GM23338 (cell line): Measurements from ENCODE around the gene LRBA. TPM values are rescaled to one million over a fixed set of nuclear protein-coding genes. Genes with fewer than 3 reads are reported as not detected.

ENCODE experiments used
- ATAC-seq: fragments of 200-7000 bp; cut with Tn5 transposase; 3 replicates; pipeline ENCODE4 v1.9.1; 2020
- DNase-seq: peaks from one replicate; pipeline ENCODE4 v3.0.0-alpha.2; 2015; ENCODE audit warnings: low spot score
- H2AFZ ChIP-seq: fragments of 200-600 bp; sonication (generic); 2 replicates; pipeline ENCODE4 v1.8.0; 2016; ENCODE audit warnings: antibody characterized with exemption, mild to moderate bottlenecking, moderate library complexity
- H3F3A ChIP-seq: fragments of 200-600 bp; sonication (generic); replicated peaks from 2 replicates; pipeline ENCODE4 v1.8.0; 2017; ENCODE audit warnings: antibody characterized with exemption, mixed run types, low read depth
- H3K27ac ChIP-seq: fragments of 200-600 bp; sonication (generic); 2 replicates; pipeline ENCODE4 v1.6.1; 2016; ENCODE audit warnings: low read depth
- H3K27me3 ChIP-seq: fragments of 200-600 bp; sonication (generic); 2 replicates; pipeline ENCODE4 v1.8.0; 2016; ENCODE audit warnings: mild to moderate bottlenecking, mixed run types, moderate library complexity; ENCODE audit not compliant: insufficient read depth
- H3K36me3 ChIP-seq: fragments of 200-600 bp; sonication (generic); 2 replicates; pipeline ENCODE4 v1.8.0; 2016; ENCODE audit warnings: mild to moderate bottlenecking; ENCODE audit not compliant: insufficient read depth
- H3K4me1 ChIP-seq: fragments of 200-600 bp; sonication (generic); 2 replicates; pipeline ENCODE4 v1.8.0; 2016; ENCODE audit warnings: mild to moderate bottlenecking, moderate library complexity; ENCODE audit not compliant: insufficient read depth
- H3K4me2 ChIP-seq: fragments of 200-600 bp; sonication (generic); 2 replicates; pipeline ENCODE4 v1.7.1; 2017; ENCODE audit warnings: mixed run types
- H3K4me3 ChIP-seq: fragments of 200-600 bp; sonication (generic); 2 replicates; pipeline ENCODE4 v1.6.1; 2016; ENCODE audit warnings: mixed run types
- H3K79me2 ChIP-seq: fragments of 200-600 bp; sonication (generic); replicated peaks from 2 replicates; pipeline ENCODE4 v1.8.0; 2017; ENCODE audit warnings: mild to moderate bottlenecking; ENCODE audit not compliant: insufficient read depth
- H3K9me2 ChIP-seq: fragments of 200-600 bp; sonication (generic); 2 replicates; pipeline ENCODE4 v1.8.0; 2017; ENCODE audit not compliant: insufficient read depth
- H4K20me1 ChIP-seq: fragments of 200-600 bp; sonication (generic); replicated peaks from 2 replicates; pipeline ENCODE4 v1.8.0; 2017; ENCODE audit warnings: mild to moderate bottlenecking; ENCODE audit not compliant: insufficient read depth
- H3K27ac Mint-ChIP-seq: 2 replicates; pipeline ENCODE4 v1.8.0; 2020; ENCODE audit warnings: inconsistent platforms, mild to moderate bottlenecking, moderate library complexity, mixed read lengths
- H3K27me3 Mint-ChIP-seq: 3 replicates; pipeline ENCODE4 v1.8.0; 2022; ENCODE audit warnings: low read depth, mild to moderate bottlenecking, moderate library complexity, mixed read lengths, inconsistent platforms; ENCODE audit not compliant: insufficient read depth, poor library complexity
- H3K36me3 Mint-ChIP-seq: 3 replicates; pipeline ENCODE4 v1.8.0; 2021; ENCODE audit warnings: low read depth, mild to moderate bottlenecking, inconsistent platforms, moderate library complexity, mixed read lengths
- H3K4me1 Mint-ChIP-seq: 3 replicates; pipeline ENCODE4 v1.8.0; 2020; ENCODE audit warnings: mild to moderate bottlenecking, inconsistent platforms, mixed read lengths
- H3K4me3 Mint-ChIP-seq: 3 replicates; pipeline ENCODE4 v1.8.0; 2021; ENCODE audit warnings: moderate library complexity, mild to moderate bottlenecking, inconsistent platforms, mixed read lengths
- H3K9me3 Mint-ChIP-seq: 3 replicates; pipeline ENCODE4 v1.8.0; 2020; ENCODE audit warnings: moderate library complexity, mild to moderate bottlenecking, inconsistent platforms, mixed read lengths
- CREB1 ChIP-seq: fragments of 250-450 bp; sonication (Bioruptor Pico); IDR thresholded peaks from 2 replicates; pipeline ENCODE4 v1.5.0; 2020; ENCODE audit warnings: low read depth, mild to moderate bottlenecking, moderate library complexity
- EZH2 ChIP-seq: fragments of 200-600 bp; sonication (generic); IDR thresholded peaks from one replicate; pipeline ENCODE4 v1.8.0; 2017; ENCODE audit warnings: antibody characterized with exemption, mild to moderate bottlenecking, low read depth; ENCODE audit not compliant: unreplicated experiment
- JUNB ChIP-seq: IDR thresholded peaks from one replicate; pipeline ENCODE4 v1.6.1; 2016; ENCODE audit warnings: antibody characterized with exemption; ENCODE audit not compliant: unreplicated experiment
- POLR2AphosphoS5 ChIP-seq: IDR thresholded peaks from 2 replicates; pipeline ENCODE4 v1.6.1; 2016; ENCODE audit warnings: antibody characterized with exemption, low read depth
- ZNF114 ChIP-seq: fragments of 250-450 bp; sonication (Bioruptor Pico); IDR thresholded peaks from 2 replicates; pipeline ENCODE4 v1.5.0; 2020; ENCODE audit warnings: mild to moderate bottlenecking, moderate library complexity
- ZNF331 ChIP-seq: fragments of 250-450 bp; sonication (Bioruptor Pico); IDR thresholded peaks from 2 replicates; pipeline ENCODE4 v1.5.0; 2020; ENCODE audit warnings: low read depth, mild to moderate bottlenecking, moderate library complexity
- polyA plus RNA-seq: library from polyadenylated mRNA; unstranded; fragments of >200 nt; fragmentation: Nextera tagmentation; extraction: Ambion mirVana; gene quantifications from 2 replicates; pipeline ENCODE4 v1.2.1, GENCODE V29; 2016
- total RNA-seq: library from RNA; depleted of rRNA; stranded (reverse); fragments of >200 nt; shearing (Covaris generic); gene quantifications from 2 replicates; pipeline ENCODE4 v1.2.3, GENCODE V29; 2014
- TF ChIP-seq, protein P1 (sequence below): IDR thresholded peaks from 2 replicates; pipeline ENCODE4 v1.6.1; 2016; ENCODE audit warnings: antibody characterized with exemption
- TF ChIP-seq, protein P2 (sequence below): IDR thresholded peaks from one replicate; pipeline ENCODE4 v1.6.1; 2018; ENCODE audit warnings: antibody characterized with exemption; ENCODE audit not compliant: unreplicated experiment
- TF ChIP-seq, protein P3 (sequence below): fragments of 250-450 bp; sonication (Bioruptor Pico); IDR thresholded peaks from 2 replicates; pipeline ENCODE4 v1.5.0; 2020; ENCODE audit warnings: mild to moderate bottlenecking, moderate library complexity

LRBA gene
- total and polyA plus RNA-seq, 2 experiments from 2014 or later = 23.3 to 126 TPM

DNA sequence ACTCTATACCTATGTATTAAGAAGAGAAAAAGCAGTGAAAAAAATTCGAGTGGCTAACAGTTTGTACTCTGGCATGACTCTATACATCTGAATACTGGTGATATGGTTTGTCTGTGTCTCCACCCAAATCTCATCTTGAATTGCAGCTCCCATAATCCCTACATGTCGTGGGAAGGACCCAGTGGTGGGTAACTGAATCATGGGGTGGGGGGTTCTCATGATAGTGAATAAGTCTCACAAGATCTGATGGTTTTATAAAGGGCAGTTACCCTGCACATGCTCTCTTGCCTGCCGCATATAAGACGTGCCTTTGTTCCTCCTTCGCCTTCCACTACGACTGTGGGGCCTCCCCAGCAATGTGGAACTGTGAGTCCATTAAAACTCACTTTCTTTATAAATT, 70.4 kb downstream of the LRBA start:
- Mint-ChIP-seq H3K4me3 (no peak overlapping the region), H3K9me3 (no peaks in the 10 kb centered on the region), H3K27ac (peak overlapping the region; percentile 67), H3K27me3 (peaks cover 3% of the 10 kb centered on the region), H3K4me1 (peaks cover 14% of the 10 kb centered on the region), H3K36me3 (no peaks in the 10 kb centered on the region)
- Histone ChIP-seq H3F3A (no peaks in the 10 kb centered on the region), H3K4me3 (no peak overlapping the region), H3K4me1 (peaks cover 12% of the 10 kb centered on the region; the same call in 1 of the 2 replicates), H3K27ac (no peak overlapping the region), H3K79me2 (peaks cover 97% of the 10 kb centered on the region), H3K4me2 (no peak overlapping the region), H2AFZ (no peak overlapping the region), H3K36me3 (no peaks in the 10 kb centered on the region), H4K20me1 (peaks cover 9% of the 10 kb centered on the region; the same call in 1 of the 2 replicates), H3K27me3 (no peaks in the 10 kb centered on the region), H3K9me2 (no peaks in the 10 kb centered on the region)
- ATAC-seq (no peak), DNase-seq (no peak)
- TF ChIP-seq ZNF114 (CRISPR knock-in tag) (no peak), EZH2 (no peak), ZNF331 (CRISPR knock-in tag) (no peak)
- TF ChIP-seq, protein P1, sequence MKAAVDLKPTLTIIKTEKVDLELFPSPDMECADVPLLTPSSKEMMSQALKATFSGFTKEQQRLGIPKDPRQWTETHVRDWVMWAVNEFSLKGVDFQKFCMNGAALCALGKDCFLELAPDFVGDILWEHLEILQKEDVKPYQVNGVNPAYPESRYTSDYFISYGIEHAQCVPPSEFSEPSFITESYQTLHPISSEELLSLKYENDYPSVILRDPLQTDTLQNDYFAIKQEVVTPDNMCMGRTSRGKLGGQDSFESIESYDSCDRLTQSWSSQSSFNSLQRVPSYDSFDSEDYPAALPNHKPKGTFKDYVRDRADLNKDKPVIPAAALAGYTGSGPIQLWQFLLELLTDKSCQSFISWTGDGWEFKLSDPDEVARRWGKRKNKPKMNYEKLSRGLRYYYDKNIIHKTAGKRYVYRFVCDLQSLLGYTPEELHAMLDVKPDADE = no peak

DNA sequence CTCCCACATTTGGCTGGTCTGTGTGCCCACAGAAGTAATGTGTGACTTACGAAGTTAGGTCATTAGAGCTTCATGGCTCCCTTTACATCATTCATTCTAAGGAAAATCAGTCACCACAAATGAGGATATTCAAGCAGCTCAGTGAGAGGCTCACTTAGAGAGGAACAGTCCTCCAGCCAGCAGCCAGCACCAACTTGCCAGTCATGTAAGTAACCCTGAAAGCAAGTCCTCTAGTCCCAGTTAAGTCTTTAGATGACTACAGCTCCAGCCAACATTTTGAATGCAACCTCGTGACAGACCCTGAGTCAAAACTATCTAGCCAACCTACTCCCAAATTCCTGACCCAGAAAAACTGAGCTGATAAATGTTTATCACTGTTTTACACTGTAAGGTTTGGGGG, 71.3 kb downstream of the LRBA start:
- Mint-ChIP-seq H3K4me3 (no peak overlapping the region), H3K4me1 (peaks cover 23% of the 10 kb centered on the region), H3K9me3 (no peaks in the 10 kb centered on the region), H3K27me3 (peaks cover 3% of the 10 kb centered on the region), H3K36me3 (no peaks in the 10 kb centered on the region), H3K27ac (0 out of 2 replicates have a peak overlapping the region, but pooled peaks have one; percentile 19)
- Histone ChIP-seq H3K79me2 (peaks cover 95% of the 10 kb centered on the region), H3K9me2 (no peaks in the 10 kb centered on the region), H2AFZ (no peak overlapping the region), H3K4me1 (peaks cover 20% of the 10 kb centered on the region), H3K4me2 (no peak overlapping the region), H4K20me1 (peaks cover 12% of the 10 kb centered on the region; the same call in 1 of the 2 replicates), H3K27me3 (no peaks in the 10 kb centered on the region), H3K27ac (peak overlapping the region; percentile 30; the same call in 1 of the 2 replicates), H3K36me3 (no peaks in the 10 kb centered on the region), H3F3A (no peaks in the 10 kb centered on the region), H3K4me3 (no peak overlapping the region)
- TF ChIP-seq JUNB = no peak
- TF ChIP-seq, protein P2, sequence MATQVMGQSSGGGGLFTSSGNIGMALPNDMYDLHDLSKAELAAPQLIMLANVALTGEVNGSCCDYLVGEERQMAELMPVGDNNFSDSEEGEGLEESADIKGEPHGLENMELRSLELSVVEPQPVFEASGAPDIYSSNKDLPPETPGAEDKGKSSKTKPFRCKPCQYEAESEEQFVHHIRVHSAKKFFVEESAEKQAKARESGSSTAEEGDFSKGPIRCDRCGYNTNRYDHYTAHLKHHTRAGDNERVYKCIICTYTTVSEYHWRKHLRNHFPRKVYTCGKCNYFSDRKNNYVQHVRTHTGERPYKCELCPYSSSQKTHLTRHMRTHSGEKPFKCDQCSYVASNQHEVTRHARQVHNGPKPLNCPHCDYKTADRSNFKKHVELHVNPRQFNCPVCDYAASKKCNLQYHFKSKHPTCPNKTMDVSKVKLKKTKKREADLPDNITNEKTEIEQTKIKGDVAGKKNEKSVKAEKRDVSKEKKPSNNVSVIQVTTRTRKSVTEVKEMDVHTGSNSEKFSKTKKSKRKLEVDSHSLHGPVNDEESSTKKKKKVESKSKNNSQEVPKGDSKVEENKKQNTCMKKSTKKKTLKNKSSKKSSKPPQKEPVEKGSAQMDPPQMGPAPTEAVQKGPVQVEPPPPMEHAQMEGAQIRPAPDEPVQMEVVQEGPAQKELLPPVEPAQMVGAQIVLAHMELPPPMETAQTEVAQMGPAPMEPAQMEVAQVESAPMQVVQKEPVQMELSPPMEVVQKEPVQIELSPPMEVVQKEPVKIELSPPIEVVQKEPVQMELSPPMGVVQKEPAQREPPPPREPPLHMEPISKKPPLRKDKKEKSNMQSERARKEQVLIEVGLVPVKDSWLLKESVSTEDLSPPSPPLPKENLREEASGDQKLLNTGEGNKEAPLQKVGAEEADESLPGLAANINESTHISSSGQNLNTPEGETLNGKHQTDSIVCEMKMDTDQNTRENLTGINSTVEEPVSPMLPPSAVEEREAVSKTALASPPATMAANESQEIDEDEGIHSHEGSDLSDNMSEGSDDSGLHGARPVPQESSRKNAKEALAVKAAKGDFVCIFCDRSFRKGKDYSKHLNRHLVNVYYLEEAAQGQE = no peak
- no peak for TF ChIP-seq ZNF114 (CRISPR knock-in tag)
- TF ChIP-seq POLR2AphosphoS5 = no peak
- TF ChIP-seq, protein P3, sequence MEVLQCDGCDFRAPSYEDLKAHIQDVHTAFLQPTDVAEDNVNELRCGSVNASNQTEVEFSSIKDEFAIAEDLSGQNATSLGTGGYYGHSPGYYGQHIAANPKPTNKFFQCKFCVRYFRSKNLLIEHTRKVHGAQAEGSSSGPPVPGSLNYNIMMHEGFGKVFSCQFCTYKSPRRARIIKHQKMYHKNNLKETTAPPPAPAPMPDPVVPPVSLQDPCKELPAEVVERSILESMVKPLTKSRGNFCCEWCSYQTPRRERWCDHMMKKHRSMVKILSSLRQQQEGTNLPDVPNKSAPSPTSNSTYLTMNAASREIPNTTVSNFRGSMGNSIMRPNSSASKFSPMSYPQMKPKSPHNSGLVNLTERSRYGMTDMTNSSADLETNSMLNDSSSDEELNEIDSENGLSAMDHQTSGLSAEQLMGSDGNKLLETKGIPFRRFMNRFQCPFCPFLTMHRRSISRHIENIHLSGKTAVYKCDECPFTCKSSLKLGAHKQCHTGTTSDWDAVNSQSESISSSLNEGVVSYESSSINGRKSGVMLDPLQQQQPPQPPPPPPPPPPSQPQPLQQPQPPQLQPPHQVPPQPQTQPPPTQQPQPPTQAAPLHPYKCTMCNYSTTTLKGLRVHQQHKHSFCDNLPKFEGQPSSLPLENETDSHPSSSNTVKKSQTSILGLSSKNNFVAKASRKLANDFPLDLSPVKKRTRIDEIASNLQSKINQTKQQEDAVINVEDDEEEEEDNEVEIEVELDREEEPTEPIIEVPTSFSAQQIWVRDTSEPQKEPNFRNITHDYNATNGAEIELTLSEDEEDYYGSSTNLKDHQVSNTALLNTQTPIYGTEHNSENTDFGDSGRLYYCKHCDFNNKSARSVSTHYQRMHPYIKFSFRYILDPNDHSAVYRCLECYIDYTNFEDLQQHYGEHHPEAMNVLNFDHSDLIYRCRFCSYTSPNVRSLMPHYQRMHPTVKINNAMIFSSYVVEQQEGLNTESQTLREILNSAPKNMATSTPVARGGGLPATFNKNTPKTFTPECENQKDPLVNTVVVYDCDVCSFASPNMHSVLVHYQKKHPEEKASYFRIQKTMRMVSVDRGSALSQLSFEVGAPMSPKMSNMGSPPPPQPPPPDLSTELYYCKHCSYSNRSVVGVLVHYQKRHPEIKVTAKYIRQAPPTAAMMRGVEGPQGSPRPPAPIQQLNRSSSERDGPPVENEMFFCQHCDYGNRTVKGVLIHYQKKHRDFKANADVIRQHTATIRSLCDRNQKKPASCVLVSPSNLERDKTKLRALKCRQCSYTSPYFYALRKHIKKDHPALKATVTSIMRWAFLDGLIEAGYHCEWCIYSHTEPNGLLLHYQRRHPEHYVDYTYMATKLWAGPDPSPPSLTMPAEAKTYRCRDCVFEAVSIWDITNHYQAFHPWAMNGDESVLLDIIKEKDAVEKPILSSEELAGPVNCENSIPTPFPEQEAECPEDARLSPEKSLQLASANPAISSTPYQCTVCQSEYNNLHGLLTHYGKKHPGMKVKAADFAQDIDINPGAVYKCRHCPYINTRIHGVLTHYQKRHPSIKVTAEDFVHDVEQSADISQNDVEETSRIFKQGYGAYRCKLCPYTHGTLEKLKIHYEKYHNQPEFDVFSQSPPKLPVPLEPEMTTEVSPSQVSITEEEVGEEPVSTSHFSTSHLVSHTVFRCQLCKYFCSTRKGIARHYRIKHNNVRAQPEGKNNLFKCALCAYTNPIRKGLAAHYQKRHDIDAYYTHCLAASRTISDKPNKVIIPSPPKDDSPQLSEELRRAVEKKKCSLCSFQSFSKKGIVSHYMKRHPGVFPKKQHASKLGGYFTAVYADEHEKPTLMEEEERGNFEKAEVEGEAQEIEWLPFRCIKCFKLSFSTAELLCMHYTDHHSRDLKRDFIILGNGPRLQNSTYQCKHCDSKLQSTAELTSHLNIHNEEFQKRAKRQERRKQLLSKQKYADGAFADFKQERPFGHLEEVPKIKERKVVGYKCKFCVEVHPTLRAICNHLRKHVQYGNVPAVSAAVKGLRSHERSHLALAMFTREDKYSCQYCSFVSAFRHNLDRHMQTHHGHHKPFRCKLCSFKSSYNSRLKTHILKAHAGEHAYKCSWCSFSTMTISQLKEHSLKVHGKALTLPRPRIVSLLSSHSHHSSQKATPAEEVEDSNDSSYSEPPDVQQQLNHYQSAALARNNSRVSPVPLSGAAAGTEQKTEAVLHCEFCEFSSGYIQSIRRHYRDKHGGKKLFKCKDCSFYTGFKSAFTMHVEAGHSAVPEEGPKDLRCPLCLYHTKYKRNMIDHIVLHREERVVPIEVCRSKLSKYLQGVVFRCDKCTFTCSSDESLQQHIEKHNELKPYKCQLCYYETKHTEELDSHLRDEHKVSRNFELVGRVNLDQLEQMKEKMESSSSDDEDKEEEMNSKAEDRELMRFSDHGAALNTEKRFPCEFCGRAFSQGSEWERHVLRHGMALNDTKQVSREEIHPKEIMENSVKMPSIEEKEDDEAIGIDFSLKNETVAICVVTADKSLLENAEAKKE (CRISPR knock-in tag) = no peak
- no peak for TF ChIP-seq CREB1 (CRISPR knock-in tag)
- ATAC-seq = no peak; the same call in 2 of the 3 replicates
- DNase-seq = no peak
